Epithelial cell of prostate (primary cell): ENCODE measurements around the gene MAD1L1.
"Not testable (repeated sequence)": the region's sequence is repeated elsewhere in the genome, so short reads cannot be mapped to it uniquely, and the experiment has no call there.

ENCODE experiments used
- DNase-seq: peaks from one replicate; pipeline ENCODE4 v3.0.0-alpha.2; 2011; ENCODE audit warnings: low read depth, low spot score
- H3K27ac ChIP-seq: fragments of 450-650 bp; 2 replicates; pipeline ENCODE4 v1.5.1; 2017; ENCODE audit warnings: mild to moderate bottlenecking

MAD1L1 gene

DNA sequence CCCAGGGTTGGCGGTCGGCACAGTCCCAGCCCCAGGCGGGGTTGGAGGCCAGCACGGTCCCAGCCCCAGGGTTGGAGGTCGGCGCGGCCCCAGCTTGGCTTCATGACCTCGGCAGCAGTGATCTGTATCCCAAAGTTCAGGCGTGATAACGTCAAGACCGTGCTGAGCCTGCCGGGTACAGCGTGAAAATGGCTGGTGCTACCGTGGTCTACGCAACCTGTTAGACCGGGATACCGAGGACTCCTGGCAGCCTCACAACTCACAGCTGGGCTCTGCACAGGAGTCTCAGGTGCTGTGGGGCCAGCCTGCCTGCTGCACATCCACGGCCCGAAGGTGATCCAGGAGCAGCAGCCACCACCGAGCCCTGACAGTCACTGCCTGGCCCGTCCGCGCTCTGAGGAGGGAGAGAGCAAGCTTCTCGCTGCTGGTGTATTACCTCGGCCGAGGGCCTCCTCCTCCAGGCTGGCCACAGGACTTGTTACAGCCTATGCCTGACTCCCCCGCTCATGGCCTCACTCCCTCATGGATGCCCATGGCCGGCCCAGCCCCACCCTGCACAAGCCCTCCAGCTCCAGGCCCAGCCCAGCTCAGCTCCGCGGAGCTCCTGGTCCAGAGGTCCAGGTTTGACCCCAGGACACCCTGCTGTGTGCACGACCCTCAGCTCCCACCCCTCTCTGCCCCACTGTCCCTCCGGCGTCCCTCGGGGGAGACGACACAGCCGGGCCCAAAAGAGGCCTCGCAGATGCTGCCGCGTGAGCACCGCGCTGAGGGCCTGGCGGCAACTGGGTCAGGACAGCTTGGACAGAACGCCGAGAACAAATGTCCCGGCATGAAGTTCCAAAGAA, 406.6 kb downstream of the MAD1L1 start:
- no peak for DNase-seq
- H3K27ac ChIP-seq, result no peak overlapping the region

DNA sequence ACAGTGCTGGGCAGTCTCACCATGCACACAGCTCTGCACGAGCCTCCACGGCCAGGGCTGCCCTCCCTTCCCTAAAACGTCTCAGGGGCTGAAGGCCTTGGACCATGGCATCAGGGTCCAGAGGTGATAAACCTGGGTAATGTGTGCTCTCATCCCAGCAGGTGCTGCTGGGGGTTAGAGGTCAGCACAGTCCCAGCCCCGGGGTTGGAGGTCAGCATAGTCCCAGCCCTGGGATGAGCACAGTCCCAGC, 407.2 kb downstream of the MAD1L1 start:
- not testable (repeated sequence) for DNase-seq, H3K27ac ChIP-seq

GRCh38 chr7:1824882-1825646, 407.7 kb downstream of the MAD1L1 start:
- not testable (repeated sequence) for H3K27ac ChIP-seq, DNase-seq

- H3K27ac ChIP-seq, DNase-seq: not testable (repeated sequence)
Observed at GRCh38 chr7:1824151-1824881, 408.4 kb downstream of the MAD1L1 start.

GRCh38 chr7:1823376-1824150, 409.2 kb downstream of the MAD1L1 start:
- DNase-seq, result no peak
- no peak overlapping the region for H3K27ac ChIP-seq

- H3K27ac ChIP-seq, result no peak overlapping the region
- no peak for DNase-seq
Observed at GRCh38 chr7:1819259-1819841, 413.4 kb downstream of the MAD1L1 start.

- DNase-seq, result no peak
- no peak overlapping the region for H3K27ac ChIP-seq
Observed at GRCh38 chr7:1818575-1819258, 414.0 kb downstream of the MAD1L1 start.

DNA sequence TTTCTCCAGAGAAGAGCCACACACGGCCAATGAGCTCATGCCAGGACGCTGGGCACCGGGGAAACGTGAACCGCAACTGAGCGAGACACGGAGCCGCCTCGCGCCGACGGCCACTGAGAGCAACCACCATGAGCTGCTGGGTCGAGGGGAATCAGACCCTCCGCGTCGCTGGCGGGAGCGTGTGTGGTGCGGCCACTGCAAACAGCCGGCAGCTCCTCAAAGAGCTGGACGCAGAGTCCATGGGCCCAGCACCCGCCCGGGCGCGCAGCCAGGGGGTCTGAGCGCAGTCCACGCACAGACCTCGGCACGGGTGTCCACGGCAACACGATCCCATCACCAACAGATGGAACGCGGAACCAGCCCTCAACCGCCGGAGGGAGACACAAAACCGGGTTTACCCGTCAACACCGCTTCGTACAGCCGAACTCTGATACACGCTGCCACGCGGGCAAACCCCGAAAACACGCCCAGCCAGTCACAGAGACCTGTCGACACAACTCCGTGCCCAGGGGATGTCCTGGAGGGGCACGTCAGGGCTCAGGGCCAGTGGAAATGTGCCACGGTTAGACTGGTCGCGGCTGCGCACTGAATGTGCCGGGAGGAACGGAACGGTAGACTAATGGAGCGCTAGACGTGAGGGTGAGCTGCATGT, 415.6 kb downstream of the MAD1L1 start:
- no peak for DNase-seq

GRCh38 chr7:1816451-1816850, 416.3 kb downstream of the MAD1L1 start:
- H3K27ac ChIP-seq, DNase-seq: not testable (repeated sequence)

More for the DNA sequence above, 415.6 kb downstream of the MAD1L1 start:
- H3K27ac ChIP-seq, result no peak overlapping the region

DNA sequence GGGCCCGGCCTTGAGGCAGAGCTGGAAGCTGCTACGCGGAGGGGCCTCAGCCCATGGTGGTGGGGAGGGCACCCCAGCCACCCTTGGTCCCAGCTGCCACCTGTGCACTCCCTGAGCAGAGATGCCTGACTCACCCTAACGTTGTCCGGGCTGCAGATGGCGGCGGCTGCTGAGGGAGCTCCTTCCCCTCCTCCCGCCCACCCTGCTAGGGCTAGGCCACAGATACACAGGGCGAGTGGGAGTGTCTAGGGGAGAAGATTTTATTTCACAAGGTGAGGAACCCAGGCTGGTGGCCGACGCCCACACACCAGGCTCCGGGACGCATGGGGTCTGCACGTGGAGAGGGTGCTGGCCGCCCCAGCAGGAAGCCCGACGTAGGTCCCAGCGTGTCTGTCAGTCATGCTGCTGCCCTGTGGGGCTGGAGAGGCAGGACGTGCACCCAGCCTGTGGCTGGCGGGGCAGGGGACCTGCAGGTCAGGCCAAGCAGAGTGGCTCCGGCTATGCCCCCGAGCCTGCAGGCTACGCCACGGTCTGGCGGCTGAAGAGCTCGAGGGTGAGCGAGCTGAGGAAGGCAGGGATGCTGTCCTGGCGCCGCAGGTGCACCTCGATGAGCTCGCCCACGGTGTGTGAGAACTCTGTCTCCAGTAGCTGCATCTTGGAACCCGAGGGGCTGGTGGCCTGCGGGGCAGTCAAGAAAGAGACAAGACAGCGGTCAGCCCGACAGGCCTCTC, 417.0 kb downstream of the MAD1L1 start:
- DNase-seq, H3K27ac ChIP-seq: not testable (repeated sequence)

GRCh38 chr7:1815051-1815481, 417.7 kb downstream of the MAD1L1 start:
- DNase-seq, result no peak
- H3K27ac ChIP-seq, result no peak overlapping the region

DNA sequence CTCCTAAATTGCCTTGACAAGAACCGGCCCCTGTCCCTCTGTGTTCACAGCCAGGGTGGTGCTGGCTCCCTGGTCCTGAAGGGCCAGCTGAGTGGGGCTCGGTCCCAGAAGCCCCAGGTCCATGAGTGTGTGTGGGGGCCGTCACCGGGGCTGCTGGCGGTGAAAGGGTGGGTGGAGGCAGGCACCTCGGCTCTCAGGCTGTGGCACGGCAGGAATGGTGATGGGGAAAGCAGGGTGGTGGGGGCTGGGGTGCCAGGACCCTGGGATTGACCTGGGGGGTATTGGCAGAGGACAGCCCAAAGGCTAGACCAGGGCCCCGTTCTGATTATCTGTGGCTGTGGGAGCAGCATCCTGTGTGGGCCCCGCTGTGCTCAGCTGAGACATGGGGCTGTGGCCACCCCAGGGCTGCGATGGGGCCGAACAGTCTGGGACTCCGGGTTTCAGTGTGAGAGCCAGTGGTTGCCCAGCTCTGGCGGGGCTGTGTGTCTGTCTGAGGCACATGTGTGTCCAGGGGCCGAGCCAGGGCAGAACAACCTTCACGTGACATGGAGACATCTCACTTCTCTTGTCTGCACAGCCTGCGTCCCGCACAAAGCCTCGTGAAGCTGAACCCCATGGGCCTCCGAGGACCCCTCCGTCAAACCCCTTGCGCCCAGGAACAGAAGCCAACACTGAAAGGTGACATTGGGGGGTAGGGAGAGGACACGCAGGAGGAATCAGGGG, 418.5 kb downstream of the MAD1L1 start:
- DNase-seq, result no peak
- no peak overlapping the region for H3K27ac ChIP-seq

DNA sequence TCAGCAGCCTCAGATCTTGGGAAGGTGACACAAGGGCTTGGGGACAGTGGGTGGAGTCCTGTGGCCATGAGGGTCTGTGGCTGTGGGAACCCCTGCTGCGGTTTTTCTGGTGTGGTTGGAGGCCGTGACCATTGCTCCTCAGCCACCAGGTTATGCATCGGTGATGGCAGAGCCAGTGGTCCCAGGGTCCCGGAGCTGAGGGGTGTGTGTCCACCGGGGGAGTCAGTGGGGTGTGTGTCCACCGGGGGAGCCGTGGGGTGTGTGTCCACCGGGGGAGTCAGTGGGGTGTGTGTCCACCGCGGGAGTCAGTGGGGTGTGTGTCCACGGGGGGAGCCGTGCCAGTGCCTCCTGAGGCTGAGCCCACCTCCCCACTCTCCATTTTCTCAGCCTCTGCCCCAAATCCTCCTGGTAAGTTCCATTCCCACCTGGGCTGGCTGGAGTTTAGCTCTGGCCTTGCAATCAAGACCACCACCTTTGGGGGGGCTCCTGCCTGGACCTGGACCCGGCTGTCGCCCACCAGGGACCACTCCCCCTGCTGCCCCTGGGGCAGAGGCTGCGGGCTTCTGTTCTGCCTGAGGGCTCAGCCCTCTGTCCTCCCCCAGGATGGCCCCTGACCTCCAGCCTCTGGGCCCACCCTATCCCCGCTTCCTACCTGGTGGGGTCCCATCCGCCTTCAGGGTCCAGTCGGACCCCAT, 419.2 kb downstream of the MAD1L1 start:
- H3K27ac ChIP-seq, result no peak overlapping the region
- DNase-seq, result no peak

GRCh38 chr7:1812509-1813393, 420.0 kb downstream of the MAD1L1 start:
- no peak overlapping the region for H3K27ac ChIP-seq
- no peak for DNase-seq

DNA sequence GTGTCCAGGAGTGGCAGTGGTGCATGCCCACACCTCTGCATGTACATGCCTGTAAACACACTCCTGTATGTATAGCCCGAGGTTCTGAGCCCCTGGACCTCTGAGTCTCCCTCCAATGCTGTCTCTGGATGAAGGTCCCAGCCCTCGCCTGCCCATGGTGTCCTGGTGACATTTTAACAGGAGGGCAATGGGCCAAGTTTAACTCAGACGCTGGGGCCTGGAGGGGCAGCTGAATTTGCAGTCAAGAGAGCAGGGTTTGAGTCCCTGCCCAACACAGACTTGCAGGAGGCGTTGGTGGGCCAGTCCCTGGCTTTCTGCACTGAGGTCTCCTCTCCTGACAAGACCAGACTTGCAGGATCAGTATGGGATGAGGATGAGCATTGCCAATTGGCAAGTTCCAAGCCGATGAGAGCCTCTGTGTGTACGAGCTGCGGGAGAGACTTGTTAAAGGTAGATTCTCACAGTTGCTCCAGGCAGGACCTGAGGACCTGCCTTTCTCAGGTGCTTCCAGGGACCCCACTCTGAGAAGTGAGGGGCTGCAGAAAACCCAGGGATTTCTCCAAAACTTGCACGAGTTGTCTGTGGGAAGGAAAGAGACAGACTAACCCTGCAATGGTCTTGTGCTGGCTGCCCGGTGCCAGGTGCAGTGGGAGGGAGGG, 420.8 kb downstream of the MAD1L1 start:
- H3K27ac ChIP-seq, result no peak overlapping the region
- no peak for DNase-seq
